ENCODE results near the gene LCMT1.
"Not testable (repeated sequence)": the region's sequence is repeated elsewhere in the genome, so short reads cannot be mapped to it uniquely, and the experiment has no call there.

The LCMT1 gene

DNA sequence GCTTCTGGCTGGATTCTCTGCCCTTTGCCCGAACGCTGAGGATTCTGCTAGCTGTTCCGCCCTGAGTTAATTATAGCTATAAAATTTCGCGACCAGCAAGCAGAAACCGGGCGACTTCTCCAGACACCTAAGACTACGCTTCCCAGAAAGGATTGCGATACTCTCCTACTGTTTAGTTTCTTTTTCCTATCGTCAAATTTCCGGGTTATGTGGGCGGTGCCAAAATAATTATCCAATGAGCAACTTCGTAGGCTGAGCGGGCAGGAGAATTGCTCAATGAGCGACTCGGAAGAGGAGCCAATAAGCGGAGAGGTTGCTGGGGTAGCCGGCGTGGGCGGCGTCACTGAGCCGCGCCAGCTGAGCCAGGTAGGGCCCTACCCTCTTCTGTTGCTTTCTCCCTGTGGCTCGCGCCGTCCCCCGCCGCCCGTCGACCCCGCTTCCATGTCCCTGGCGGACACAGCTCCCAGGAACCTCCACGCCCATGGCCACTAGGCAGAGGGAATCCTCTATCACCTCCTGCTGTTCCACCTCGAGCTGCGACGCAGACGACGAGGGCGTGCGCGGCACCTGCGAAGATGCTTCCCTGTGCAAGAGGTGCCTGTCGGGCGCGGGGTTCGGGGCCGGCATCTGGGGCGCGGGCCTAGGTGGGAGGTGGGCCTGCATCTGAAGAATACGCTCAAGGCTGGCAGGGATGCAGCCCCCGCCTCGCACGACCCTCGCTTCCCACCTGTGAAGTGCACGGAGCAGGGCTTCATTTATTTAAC lies at the start of gene LCMT1:
Gene LCMT1 (plus strand): TSS at position 340 of the 764 bp plus-strand sequence. CDS start 142 bp downstream, at position 482.
- Histone ChIP-seq H3K9ac (ENCODE audit: low read depth in 1 of 2, low read length in 2 of 2) (peak within 1 kb of the TSS; percentile 79 to 85), H3K27me3 (ENCODE audit: control insufficient read depth in 1 of 2, insufficient read depth in 2 of 2, low read length in 2 of 2) (no peaks in the 10 kb centered on the region), H3K36me3 (ENCODE audit: control insufficient read depth in 1 of 2, insufficient read depth in 2 of 2, low read length in 2 of 2) (peaks cover 0 to 13% of the 10 kb centered on the region in 2 donors), H3K4me3 (ENCODE audit: low read depth in 1 of 2, low read length in 2 of 2) (peak within 1 kb of the TSS; percentile 92 to 93), H3K4me1 (ENCODE audit: control insufficient read depth in 1 of 2, insufficient read depth in 2 of 2, low read length in 2 of 2) (peaks cover 27 to 37% of the 10 kb centered on the region in 2 donors), H3K27ac (ENCODE audit: low read depth, low read length) (peak within 1 kb of the TSS; percentile 74), H3K9me3 (ENCODE audit: control insufficient read depth in 1 of 2, low read length in 2 of 2) (no peaks in the 10 kb centered on the region)

GRCh38 chr16:25063102-25063501 lies 48.4 kb upstream of the LCMT1 start:
- Histone ChIP-seq H3K27ac (ENCODE audit: low read depth, low read length) (no peak overlapping the region), H3K9ac (ENCODE audit: low read depth in 1 of 2, low read length in 2 of 2) (no peak overlapping the region), H3K4me3 (ENCODE audit: low read depth in 1 of 2, low read length in 2 of 2) (no peak overlapping the region), H3K4me1 (ENCODE audit: control insufficient read depth in 1 of 2, insufficient read depth in 2 of 2, low read length in 2 of 2) (peaks cover 10 to 12% of the 10 kb centered on the region in 2 donors), H3K36me3 (ENCODE audit: control insufficient read depth in 1 of 2, insufficient read depth in 2 of 2, low read length in 2 of 2) (no peaks in the 10 kb centered on the region), H3K9me3 (ENCODE audit: control insufficient read depth in 1 of 2, low read length in 2 of 2) (no peaks in the 10 kb centered on the region), H3K27me3 (ENCODE audit: control insufficient read depth in 1 of 2, insufficient read depth in 2 of 2, low read length in 2 of 2) (no peaks in the 10 kb centered on the region)

GRCh38 chr16:25063865-25064264 lies 47.7 kb upstream of the LCMT1 start:
- Histone ChIP-seq H3K9ac (ENCODE audit: low read depth in 1 of 2, low read length in 2 of 2) (no peak overlapping the region), H3K36me3 (ENCODE audit: control insufficient read depth in 1 of 2, insufficient read depth in 2 of 2, low read length in 2 of 2) (no peaks in the 10 kb centered on the region), H3K27ac (ENCODE audit: low read depth, low read length) (no peak overlapping the region), H3K27me3 (ENCODE audit: control insufficient read depth in 1 of 2, insufficient read depth in 2 of 2, low read length in 2 of 2) (no peaks in the 10 kb centered on the region), H3K4me3 (ENCODE audit: low read depth in 1 of 2, low read length in 2 of 2) (no peak overlapping the region), H3K4me1 (ENCODE audit: control insufficient read depth in 1 of 2, insufficient read depth in 2 of 2, low read length in 2 of 2) (peaks cover 10 to 12% of the 10 kb centered on the region in 2 donors), H3K9me3 (ENCODE audit: control insufficient read depth in 1 of 2, low read length in 2 of 2) (no peaks in the 10 kb centered on the region)

- H3K9me3 ChIP-seq (ENCODE audit: control insufficient read depth in 1 of 2, low read length in 2 of 2); H3K9ac ChIP-seq (ENCODE audit: low read depth in 1 of 2, low read length in 2 of 2); H3K27ac ChIP-seq (ENCODE audit: low read depth, low read length); H3K4me3 ChIP-seq (ENCODE audit: low read depth in 1 of 2, low read length in 2 of 2); H3K36me3 ChIP-seq (ENCODE audit: control insufficient read depth in 1 of 2, insufficient read depth in 2 of 2, low read length in 2 of 2); H3K27me3 ChIP-seq (ENCODE audit: control insufficient read depth in 1 of 2, insufficient read depth in 2 of 2, low read length in 2 of 2): not testable (repeated sequence)
- peaks cover 10 to 12% of the 10 kb centered on the region in 2 donors for H3K4me1 ChIP-seq (ENCODE audit: control insufficient read depth in 1 of 2, insufficient read depth in 2 of 2, low read length in 2 of 2)
Observed at GRCh38 chr16:25064281-25064680, 47.3 kb upstream of the LCMT1 start.

GRCh38 chr16:25064937-25065336 lies 46.6 kb upstream of the LCMT1 start:
- no peak overlapping the region for H3K4me3 ChIP-seq (ENCODE audit: low read depth in 1 of 2, low read length in 2 of 2)
- H3K4me1 ChIP-seq (ENCODE audit: control insufficient read depth in 1 of 2, insufficient read depth in 2 of 2, low read length in 2 of 2), result peaks cover 10 to 12% of the 10 kb centered on the region in 2 donors
- no peaks in the 10 kb centered on the region for H3K36me3 ChIP-seq (ENCODE audit: control insufficient read depth in 1 of 2, insufficient read depth in 2 of 2, low read length in 2 of 2)
- no peak overlapping the region for H3K27ac ChIP-seq (ENCODE audit: low read depth, low read length)
- no peaks in the 10 kb centered on the region for H3K27me3 ChIP-seq (ENCODE audit: control insufficient read depth in 1 of 2, insufficient read depth in 2 of 2, low read length in 2 of 2)
- no peak overlapping the region for H3K9ac ChIP-seq (ENCODE audit: low read depth in 1 of 2, low read length in 2 of 2)
- H3K9me3 ChIP-seq (ENCODE audit: control insufficient read depth in 1 of 2, low read length in 2 of 2), result no peaks in the 10 kb centered on the region

GRCh38 chr16:25065899-25066298 lies 45.6 kb upstream of the LCMT1 start:
- H3K9me3 ChIP-seq (ENCODE audit: control insufficient read depth in 1 of 2, low read length in 2 of 2), result no peaks in the 10 kb centered on the region
- H3K4me1 ChIP-seq (ENCODE audit: control insufficient read depth in 1 of 2, insufficient read depth in 2 of 2, low read length in 2 of 2), result peaks cover 10 to 12% of the 10 kb centered on the region in 2 donors
- no peaks in the 10 kb centered on the region for H3K27me3 ChIP-seq (ENCODE audit: control insufficient read depth in 1 of 2, insufficient read depth in 2 of 2, low read length in 2 of 2)
- no peak overlapping the region for H3K9ac ChIP-seq (ENCODE audit: low read depth in 1 of 2, low read length in 2 of 2)
- no peak overlapping the region for H3K27ac ChIP-seq (ENCODE audit: low read depth, low read length)
- no peaks in the 10 kb centered on the region for H3K36me3 ChIP-seq (ENCODE audit: control insufficient read depth in 1 of 2, insufficient read depth in 2 of 2, low read length in 2 of 2)
- H3K4me3 ChIP-seq (ENCODE audit: low read depth in 1 of 2, low read length in 2 of 2), result peak overlapping the region in 1 of 2 donors; percentile 98

DNA sequence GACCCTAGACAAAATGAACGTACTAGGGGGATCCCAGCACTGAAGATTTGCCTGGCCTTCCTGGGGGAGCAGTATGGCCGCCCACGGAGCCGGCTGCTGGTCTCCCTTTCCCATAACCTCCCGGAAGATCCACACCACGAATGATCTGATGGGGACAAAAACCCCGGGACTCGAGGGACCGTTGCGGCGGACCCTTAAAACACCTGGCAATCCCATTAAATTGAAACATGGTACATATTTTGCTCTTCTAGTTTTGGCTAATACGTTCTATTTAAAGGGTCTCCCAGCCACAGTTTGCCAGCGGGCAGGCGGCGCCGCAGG lies 45.2 kb upstream of the LCMT1 start:
- Histone ChIP-seq H3K9me3 (ENCODE audit: control insufficient read depth in 1 of 2, low read length in 2 of 2) (no peaks in the 10 kb centered on the region), H3K36me3 (ENCODE audit: control insufficient read depth in 1 of 2, insufficient read depth in 2 of 2, low read length in 2 of 2) (no peaks in the 10 kb centered on the region), H3K27ac (ENCODE audit: low read depth, low read length) (peak overlapping the region; percentile 75), H3K27me3 (ENCODE audit: control insufficient read depth in 1 of 2, insufficient read depth in 2 of 2, low read length in 2 of 2) (no peaks in the 10 kb centered on the region), H3K4me3 (ENCODE audit: low read depth in 1 of 2, low read length in 2 of 2) (peak overlapping the region; percentile 98 to 99), H3K4me1 (ENCODE audit: control insufficient read depth in 1 of 2, insufficient read depth in 2 of 2, low read length in 2 of 2) (peaks cover 10 to 12% of the 10 kb centered on the region in 2 donors), H3K9ac (ENCODE audit: low read depth in 1 of 2, low read length in 2 of 2) (peak overlapping the region; percentile 67 to 90)

GRCh38 chr16:25066747-25067631 lies 44.6 kb upstream of the LCMT1 start:
- Histone ChIP-seq H3K9ac (ENCODE audit: low read depth in 1 of 2, low read length in 2 of 2) (peak overlapping the region; percentile 90 to 96), H3K4me3 (ENCODE audit: low read depth in 1 of 2, low read length in 2 of 2) (peak overlapping the region; percentile 98 to 99), H3K27me3 (ENCODE audit: control insufficient read depth in 1 of 2, insufficient read depth in 2 of 2, low read length in 2 of 2) (no peaks in the 10 kb centered on the region), H3K4me1 (ENCODE audit: control insufficient read depth in 1 of 2, insufficient read depth in 2 of 2, low read length in 2 of 2) (peaks cover 10 to 12% of the 10 kb centered on the region in 2 donors), H3K9me3 (ENCODE audit: control insufficient read depth in 1 of 2, low read length in 2 of 2) (no peaks in the 10 kb centered on the region), H3K36me3 (ENCODE audit: control insufficient read depth in 1 of 2, insufficient read depth in 2 of 2, low read length in 2 of 2) (no peaks in the 10 kb centered on the region), H3K27ac (ENCODE audit: low read depth, low read length) (peak overlapping the region; percentile 75)

- Histone ChIP-seq H3K9me3 (ENCODE audit: control insufficient read depth in 1 of 2, low read length in 2 of 2) (no peaks in the 10 kb centered on the region), H3K4me3 (ENCODE audit: low read depth in 1 of 2, low read length in 2 of 2) (no peak overlapping the region), H3K36me3 (ENCODE audit: control insufficient read depth in 1 of 2, insufficient read depth in 2 of 2, low read length in 2 of 2) (no peaks in the 10 kb centered on the region), H3K27ac (ENCODE audit: low read depth, low read length) (no peak overlapping the region), H3K27me3 (ENCODE audit: control insufficient read depth in 1 of 2, insufficient read depth in 2 of 2, low read length in 2 of 2) (no peaks in the 10 kb centered on the region), H3K4me1 (ENCODE audit: control insufficient read depth in 1 of 2, insufficient read depth in 2 of 2, low read length in 2 of 2) (no peaks in the 10 kb centered on the region), H3K9ac (ENCODE audit: low read depth in 1 of 2, low read length in 2 of 2) (no peak overlapping the region)
Observed at GRCh38 chr16:25073854-25074253, 37.7 kb upstream of the LCMT1 start.

DNA sequence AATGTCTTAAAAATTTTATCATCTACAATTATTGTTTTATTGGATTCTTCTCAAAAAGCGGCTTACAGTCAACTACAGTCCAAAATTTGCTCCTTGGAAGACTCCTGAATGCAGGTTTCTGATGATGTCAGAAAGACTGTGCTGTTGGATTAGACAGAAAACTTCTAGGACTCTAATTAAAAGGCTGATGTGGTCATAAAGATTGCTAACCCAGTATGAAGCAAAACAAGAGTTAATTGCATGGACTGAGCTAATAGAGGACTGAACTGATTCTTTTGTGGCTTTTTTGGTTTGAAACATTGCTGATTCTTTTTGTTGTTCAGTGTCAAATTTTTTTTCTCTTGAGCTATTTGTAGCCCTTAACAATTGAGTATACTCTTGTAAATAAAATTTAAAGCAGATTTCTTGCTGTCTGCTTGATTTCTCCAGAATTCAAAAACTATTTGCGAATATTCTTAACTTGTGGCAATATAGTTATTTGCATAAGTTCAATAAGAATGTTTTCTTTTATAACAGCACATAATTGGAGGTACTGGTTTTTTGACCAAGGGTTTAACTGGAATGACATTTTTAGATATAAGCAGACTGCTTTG lies 33.1 kb upstream of the LCMT1 start:
- H3K9me3 ChIP-seq (ENCODE audit: control insufficient read depth in 1 of 2, low read length in 2 of 2), result no peaks in the 10 kb centered on the region
- no peak overlapping the region for H3K4me3 ChIP-seq (ENCODE audit: low read depth in 1 of 2, low read length in 2 of 2)
- no peak overlapping the region for H3K27ac ChIP-seq (ENCODE audit: low read depth, low read length)
- no peaks in the 10 kb centered on the region for H3K4me1 ChIP-seq (ENCODE audit: control insufficient read depth in 1 of 2, insufficient read depth in 2 of 2, low read length in 2 of 2)
- no peak overlapping the region for H3K9ac ChIP-seq (ENCODE audit: low read depth in 1 of 2, low read length in 2 of 2)
- no peaks in the 10 kb centered on the region for H3K27me3 ChIP-seq (ENCODE audit: control insufficient read depth in 1 of 2, insufficient read depth in 2 of 2, low read length in 2 of 2)
- H3K36me3 ChIP-seq (ENCODE audit: control insufficient read depth in 1 of 2, insufficient read depth in 2 of 2, low read length in 2 of 2), result no peaks in the 10 kb centered on the region
